H1 (cell line): ENCODE results near the gene CENPP. TPM values are rescaled to one million over a fixed set of nuclear protein-coding genes. Genes with fewer than 3 reads are reported as not detected.

Experiments
- CTCF ChIA-PET: fragments of 300-600 bp; sonication (Branson Sonifier 250); formaldehyde crosslinking; loops from one replicate; lab custom pipeline; 2021; ENCODE audit not compliant: partially characterized antibody; lab: Charles Lee
- POLR2A ChIA-PET: fragments of 300-600 bp; sonication (Branson Sonifier 250); formaldehyde crosslinking; loops from one replicate; lab custom pipeline; 2021; ENCODE audit warnings: inconsistent platforms; ENCODE audit not compliant: partially characterized antibody; lab: Charles Lee
- DNase-seq, 2 experiments: peaks; one replicate each; pipeline versions ENCODE4 v3.0.0 to v3.0.0-alpha.2; 2010 to 2022; ENCODE audit warnings: low spot score in 2 of 2, low read depth in 1 of 2, mixed read lengths in 1 of 2
- FAIRE-seq: peaks from 2 replicates; lab custom pipeline; 2011; peaks lifted over from hg19 to GRCh38; lab: Jason Lieb, UNC
- H2AFZ ChIP-seq: 2 replicates; pipeline ENCODE4 v1.8.1; 2012; ENCODE audit warnings: low read length, inconsistent platforms
- H2AK5ac ChIP-seq: 2 replicates; pipeline ENCODE4 v1.6.1; 2013; ENCODE audit warnings: low read depth, low read length
- H2BK120ac ChIP-seq: replicated peaks from 2 replicates; pipeline ENCODE3; 2013; ENCODE audit warnings: low read depth, low read length, inconsistent platforms
- H2BK12ac ChIP-seq: 2 replicates; pipeline ENCODE4 v1.6.1; 2013; ENCODE audit warnings: low read depth, low read length
- H2BK15ac ChIP-seq: 2 replicates; pipeline ENCODE4 v1.6.1; 2013; ENCODE audit warnings: low read length
- H2BK20ac ChIP-seq: 2 replicates; pipeline ENCODE4 v1.6.1; 2013; ENCODE audit warnings: low read length
- H2BK5ac ChIP-seq: 2 replicates; pipeline ENCODE4 v1.6.1; 2013; ENCODE audit warnings: low read depth, low read length
- H3K14ac ChIP-seq: 2 replicates; pipeline ENCODE4 v1.6.1; 2013; ENCODE audit warnings: inconsistent platforms; ENCODE audit not compliant: insufficient read length
- H3K18ac ChIP-seq: 2 replicates; pipeline ENCODE4 v1.6.1; 2013; ENCODE audit warnings: low read length; ENCODE audit errors: extremely low read depth
- H3K23ac ChIP-seq: 2 replicates; pipeline ENCODE4 v1.6.1; 2013; ENCODE audit warnings: inconsistent platforms; ENCODE audit not compliant: insufficient read length
- H3K23me2 ChIP-seq: 2 replicates; pipeline ENCODE4 v1.6.1; 2013; ENCODE audit warnings: low read depth, low read length
- H3K27ac ChIP-seq: 2 replicates; pipeline ENCODE4 v1.6.1; 2011; ENCODE audit warnings: low read depth, low read length, inconsistent platforms
- H3K27me3 ChIP-seq, 4 experiments: replicated peaks in 1 of 4; 1 replicate in 1 of 4; 2 replicates in 3 of 4; pipeline versions ENCODE4 v1.6.1 to v1.8.1; 2011 to 2013; ENCODE audit warnings: low read length in 3 of 4, mild to moderate bottlenecking in 3 of 4, inconsistent platforms in 2 of 4, mixed read lengths in 2 of 4, moderate library complexity in 1 of 4; ENCODE audit not compliant: control insufficient read depth in 3 of 4, insufficient read depth in 3 of 4; ENCODE audit errors: extremely low read depth in 1 of 4
- H3K36me3 ChIP-seq, 4 experiments: 2 replicates each; pipeline versions ENCODE4 v1.6.1 to v1.8.1; 2011 to 2013; ENCODE audit warnings: mild to moderate bottlenecking in 4 of 4, low read length in 3 of 4, moderate library complexity in 2 of 4, control low read depth in 1 of 4, inconsistent platforms in 1 of 4; ENCODE audit not compliant: insufficient read depth in 4 of 4, control insufficient read depth in 2 of 4
- H3K4ac ChIP-seq: replicated peaks from 2 replicates; pipeline ENCODE3; 2013; ENCODE audit warnings: low read length, low read depth, mixed read lengths, inconsistent platforms; ENCODE audit not compliant: insufficient read length
- H3K4me1 ChIP-seq, 4 experiments: replicated peaks in 1 of 4; 1 replicate in 1 of 4; 2 replicates in 3 of 4; pipeline versions ENCODE4 v1.6.1 to v1.8.1; 2011 to 2013; ENCODE audit warnings: low read length in 3 of 4, inconsistent platforms in 2 of 4, mixed read lengths in 1 of 4; ENCODE audit not compliant: insufficient read depth in 4 of 4, control insufficient read depth in 3 of 4
- H3K4me2 ChIP-seq, 2 experiments: 2 replicates each; pipeline versions ENCODE4 v1.6.1 to v1.8.1; 2011 to 2013; ENCODE audit warnings: low read depth in 2 of 2, low read length in 2 of 2, control low read depth in 1 of 2, inconsistent platforms in 1 of 2, mild to moderate bottlenecking in 1 of 2; ENCODE audit not compliant: insufficient read depth in 1 of 2
- H3K4me3 ChIP-seq, 4 experiments: fragments of 200-600, 300-600 bp in 1 of 4; sonication (generic), shearing (Covaris generic), sonication (Bioruptor Twin) in 1 of 4; 2 replicates each; pipeline versions ENCODE4 v1.5.1 to v1.8.1; 2011 to 2016; ENCODE audit warnings: low read length in 4 of 4, low read depth in 3 of 4, control low read depth in 2 of 4, inconsistent platforms in 2 of 4, mild to moderate bottlenecking in 2 of 4, mixed read lengths in 1 of 4, moderate library complexity in 1 of 4; ENCODE audit not compliant: insufficient read depth in 2 of 4; ENCODE audit errors: extremely low read depth in 1 of 4
- H3K56ac ChIP-seq: replicated peaks from 2 replicates; pipeline ENCODE3; 2013; ENCODE audit warnings: low read depth, mild to moderate bottlenecking, mixed read lengths, low read length, inconsistent platforms; ENCODE audit not compliant: insufficient read length
- H3K79me1 ChIP-seq: 2 replicates; pipeline ENCODE4 v1.6.1; 2013; ENCODE audit warnings: low read depth, low read length, control low read depth
- H3K79me2 ChIP-seq, 2 experiments: 2 replicates each; pipeline versions ENCODE4 v1.6.1 to v1.8.1; 2012 to 2013; ENCODE audit warnings: low read length in 2 of 2, mild to moderate bottlenecking in 2 of 2, inconsistent platforms in 1 of 2; ENCODE audit not compliant: insufficient read depth in 2 of 2, control insufficient read depth in 1 of 2
- H3K9ac ChIP-seq, 4 experiments: replicated peaks in 1 of 4; 1 replicate in 1 of 4; 2 replicates in 3 of 4; pipeline versions ENCODE4 v1.6.1 to v1.8.1; 2011 to 2013; ENCODE audit warnings: low read depth in 3 of 4, low read length in 3 of 4, control low read depth in 2 of 4, mild to moderate bottlenecking in 2 of 4, moderate library complexity in 2 of 4, inconsistent platforms in 1 of 4; ENCODE audit errors: extremely low read depth in 1 of 4
- H3K9me3 ChIP-seq, 2 experiments: 2 replicates each; pipeline versions ENCODE4 v1.6.1 to v1.8.1; 2012 to 2013; ENCODE audit warnings: mild to moderate bottlenecking in 2 of 2, moderate library complexity in 2 of 2, control low read depth in 1 of 2, inconsistent platforms in 1 of 2, low read depth in 1 of 2, low read length in 1 of 2, mixed read lengths in 1 of 2; ENCODE audit not compliant: insufficient read depth in 2 of 2
- H4K20me1 ChIP-seq, 2 experiments: replicated peaks in 1 of 2; 2 replicates each; pipeline versions ENCODE3 to v1.8.1; 2011 to 2013; ENCODE audit warnings: inconsistent platforms in 2 of 2, low read length in 2 of 2, mild to moderate bottlenecking in 1 of 2; ENCODE audit not compliant: insufficient read depth in 2 of 2, control insufficient read depth in 1 of 2
- H4K5ac ChIP-seq: 2 replicates; pipeline ENCODE4 v1.6.1; 2013; ENCODE audit warnings: low read length, low read depth, mixed read lengths, inconsistent platforms; ENCODE audit not compliant: insufficient read length
- H4K8ac ChIP-seq: 2 replicates; pipeline ENCODE4 v1.8.0; 2013; ENCODE audit warnings: mild to moderate bottlenecking, moderate library complexity, low read length, inconsistent platforms; ENCODE audit not compliant: insufficient read depth; ENCODE audit errors: extremely low read depth
- H4K91ac ChIP-seq: replicated peaks from 2 replicates; pipeline ENCODE3; 2013; ENCODE audit warnings: low read length, mixed read lengths, inconsistent platforms; ENCODE audit not compliant: insufficient read length
- ATF3 ChIP-seq: IDR thresholded peaks from 2 replicates; pipeline ENCODE4 v1.6.1; 2011; ENCODE audit warnings: low read depth, mild to moderate bottlenecking, low read length; ENCODE audit not compliant: insufficient read depth
- CBX8 ChIP-seq: fragments of 300-800, 300-1000 bp; sonication (generic); IDR thresholded peaks from 2 replicates; pipeline ENCODE4 v1.7.1; 2016; ENCODE audit warnings: low read depth, low read length, borderline replicate concordance
- EP300 ChIP-seq, 2 experiments: IDR thresholded peaks; 1 replicate in 1 of 2; 2 replicates in 1 of 2; pipeline ENCODE4 v1.6.1; 2011 to 2012; ENCODE audit warnings: low read depth in 2 of 2, low read length in 2 of 2, mild to moderate bottlenecking in 2 of 2, borderline replicate concordance in 1 of 2, inconsistent platforms in 1 of 2, moderate library complexity in 1 of 2
- GTF2F1 ChIP-seq: IDR thresholded peaks from 2 replicates; pipeline ENCODE4 v1.6.1; 2012; ENCODE audit warnings: low read depth, low read length, improper control_type of control experiment, borderline replicate concordance
- NANOG ChIP-seq: IDR thresholded peaks from 2 replicates; pipeline ENCODE4 v1.6.1; 2011; ENCODE audit warnings: low read length, low read depth, mild to moderate bottlenecking, inconsistent platforms; ENCODE audit not compliant: insufficient read depth, poor library complexity, severe bottlenecking
- SIRT6 ChIP-seq: IDR thresholded peaks from one replicate; pipeline ENCODE4 v1.7.1; 2012; ENCODE audit warnings: low read length, inconsistent platforms
- SIX5 ChIP-seq: IDR thresholded peaks from 2 replicates; pipeline ENCODE4 v1.6.1; 2011; ENCODE audit warnings: mild to moderate bottlenecking, low read depth, low read length
- TAF1 ChIP-seq: IDR thresholded peaks from 2 replicates; pipeline ENCODE4 v1.6.1; 2011; ENCODE audit warnings: mild to moderate bottlenecking, low read depth, low read length
- WGBS, 2 experiments: shearing (Covaris generic) in 1 of 2; methylation state at CpG; one replicate each; pipeline versions ENCODE4 v1.1.6 to v1.1.7; 2013 to 2015; ENCODE audit warnings: low lambda C conversion rate in 2 of 2, mixed read lengths in 2 of 2, inconsistent platforms in 1 of 2, low coverage in 1 of 2, missing lambda C conversion rate in 1 of 2; ENCODE audit not compliant: insufficient replicate concordance in 2 of 2, insufficient coverage in 1 of 2, insufficient read length in 1 of 2; ENCODE audit errors: extremely low coverage in 1 of 2, missing lambda C conversion rate in 1 of 2; 5-methylcytosine and 5-hydroxymethylcytosine counted together
- polyA plus RNA-seq, 7 experiments: library from polyadenylated mRNA; depleted of rRNA in 3 of 7; stranded (reverse) in 5 of 7; unstranded in 2 of 7; fragments of >200 nt in 5 of 7; fragments of 200-250 nt in 2 of 7; gene quantifications; 1 replicate in 5 of 7; 2 replicates in 1 of 7; 4 replicates in 1 of 7; pipeline versions ENCODE4 v1.2.1 to v1.2.3, GENCODE V29; 2011 to 2013; ENCODE audit warnings: missing spikeins in 2 of 7, mixed read lengths in 2 of 7
- total RNA-seq: library from RNA; stranded (reverse); fragmentation: NEBNext Ultra II Directional; extraction: Animal tissue kit (Norgen Biotek cat#: 25700); gene quantifications from 2 replicates; pipeline ENCODE4 v1.2.1, GENCODE V29; 2021

CENPP gene
- total and polyA plus RNA-seq, 2 of the 8 experiments (the other 6 are each of a cell fraction or from before 2014, with no cell fraction given) = 2.7 to 10.8 TPM

- WGBS, 2 experiments = 96% methylated on average over 14 of the region's 17 CpGs; no CpG with 5 or more reads in 1 of the 2 experiments
- CTCF ChIA-PET = interaction anchor here (0.7 to 3.4 kb wide), 10 partner anchors 9 to 332 kb away, joined by 3 to 13 read pairs (median 3); partner anchors contain the start of genes CENPP and IPPK
- no peak overlapping the region for H2BK120ac ChIP-seq
- no peak overlapping the region for H2BK20ac ChIP-seq
- H4K5ac ChIP-seq = no peak overlapping the region
- no peak overlapping the region for H3K14ac ChIP-seq
- H3K4me2 ChIP-seq = no peak overlapping the region
- H2BK12ac ChIP-seq = no peak overlapping the region
- no peak overlapping the region for H2AK5ac ChIP-seq
- DNase-seq (no peak), FAIRE-seq (no peak)
- H3K4me1 ChIP-seq = peaks cover 0 to 10% (median 3%) of the 10 kb centered on the region in 4 experiments; a peak in 4 of 7 replicates
- peaks cover 0 to 6% (median 1%) of the 10 kb centered on the region in 4 experiments; a peak in 2 of 8 replicates for H3K36me3 ChIP-seq
- H4K20me1 ChIP-seq = peaks cover 7 to 13% of the 10 kb centered on the region in 2 experiments
- POLR2A ChIA-PET = interaction anchor here (0.7 kb wide), 1 partner anchor 10 kb away, joined by 3 read pairs; no protein-coding TSS in a partner anchor
- H3K4ac ChIP-seq = no peak overlapping the region
- H2BK15ac ChIP-seq = no peak overlapping the region
- no peaks in the 10 kb centered on the region for H3K23me2 ChIP-seq
- H3K79me2 ChIP-seq = peaks cover 0 to 19% of the 10 kb centered on the region in 2 experiments; a peak in 3 of 4 replicates
- H2AFZ ChIP-seq = no peak overlapping the region
- H3K27ac ChIP-seq = no peak overlapping the region
- peaks cover 9% of the 10 kb centered on the region for H3K79me1 ChIP-seq
- H3K27me3 ChIP-seq = no peaks in the 10 kb centered on the region
- H3K9me3 ChIP-seq = no peaks in the 10 kb centered on the region
- H3K4me3 ChIP-seq = no peak overlapping the region
- no peak overlapping the region for H4K8ac ChIP-seq
- no peak overlapping the region for H2BK5ac ChIP-seq
- H3K23ac ChIP-seq = no peak overlapping the region
- no peak overlapping the region for H3K56ac ChIP-seq
- H3K18ac ChIP-seq = no peak overlapping the region
- H4K91ac ChIP-seq = no peak overlapping the region
- H3K9ac ChIP-seq = no peak overlapping the region
- TF ChIP-seq NANOG (no peak), TAF1 (no peak), SIRT6 (no peak), ATF3 (no peak), EP300 (IDR thresholded peaks at IDR 0.05; ENCODE audit: borderline replicate concordance in 1 of 2, low read depth in 2 of 2, low read length in 2 of 2) (peak in 1 of 2 experiments; percentile 25; a peak in 1 of 3 replicates), SIX5 (no peak), CBX8 (no peak), GTF2F1 (no peak)
These were observed 331.7 kb downstream of the CENPP start for GRCh38 chr9:92657296-92658094.
